SU-DHL-6 (cell line): ENCODE data around the gene A3GALT2.

ENCODE experiments used
- H2AFZ ChIP-seq: fragments of 200-600 bp; sonication (generic); 2 replicates; pipeline ENCODE4 v1.6.1; 2014; ENCODE audit warnings: low read depth, mild to moderate bottlenecking, moderate library complexity, mixed read lengths, antibody characterized with exemption, low read length; ENCODE audit not compliant: severe bottlenecking
- H3F3A ChIP-seq: fragments of 200-600 bp; shearing (Covaris generic); 2 replicates; pipeline ENCODE4 v1.6.0; 2016; ENCODE audit warnings: antibody characterized with exemption, mild to moderate bottlenecking; ENCODE audit not compliant: insufficient read depth
- H3K27ac ChIP-seq: fragments of 200-600 bp; sonication (generic); 2 replicates; pipeline ENCODE4 v1.5.1; 2016; ENCODE audit warnings: low read depth, mild to moderate bottlenecking, low read length, moderate library complexity, mixed read lengths
- H3K27me3 ChIP-seq: fragments of 200-600 bp; sonication (generic), shearing (Covaris generic); 2 replicates; pipeline ENCODE4 v1.6.0; 2014; ENCODE audit warnings: mild to moderate bottlenecking, low read length
- H3K36me3 ChIP-seq: fragments of 200-600 bp; sonication (generic); 2 replicates; pipeline ENCODE4 v1.6.1; 2014; ENCODE audit warnings: mild to moderate bottlenecking, low read length, mixed read lengths
- H3K4me2 ChIP-seq: fragments of 300-600, 200-600 bp; shearing (Covaris generic), sonication (generic); 2 replicates; pipeline ENCODE4 v1.6.0; 2014; ENCODE audit warnings: low read length, low read depth, mild to moderate bottlenecking; ENCODE audit not compliant: poor library complexity, severe bottlenecking
- H3K4me3 ChIP-seq: fragments of 200-600 bp; sonication (generic); 2 replicates; pipeline ENCODE4 v1.5.1; 2014; ENCODE audit warnings: antibody characterized with exemption, low read length, mild to moderate bottlenecking, mixed read lengths; ENCODE audit not compliant: insufficient read depth, poor library complexity, severe bottlenecking
- H3K79me2 ChIP-seq: fragments of 200-600 bp; sonication (generic); 2 replicates; pipeline ENCODE4 v1.6.1; 2014; ENCODE audit warnings: mild to moderate bottlenecking, low read length, moderate library complexity; ENCODE audit not compliant: insufficient read depth
- H3K9ac ChIP-seq: fragments of 200-600 bp; sonication (generic); 2 replicates; pipeline ENCODE4 v1.7.0; 2014; ENCODE audit warnings: mild to moderate bottlenecking, low read length
- H3K9me2 ChIP-seq: fragments of 200-600 bp; sonication (generic); replicated peaks from 2 replicates; pipeline ENCODE4 v1.6.1; 2014; ENCODE audit warnings: low read length; ENCODE audit not compliant: insufficient read depth
- H3K9me3 ChIP-seq: fragments of 200-600 bp; sonication (generic); 2 replicates; pipeline ENCODE4 v1.6.1; 2014; ENCODE audit warnings: low read length, mixed read lengths; ENCODE audit not compliant: insufficient read depth
- H4K20me1 ChIP-seq: fragments of 200-600 bp; sonication (generic); 2 replicates; pipeline ENCODE4 v1.6.1; 2014; ENCODE audit warnings: low read depth, mild to moderate bottlenecking, antibody characterized with exemption, low read length, moderate library complexity, mixed read lengths
- EZH2phosphoT487 ChIP-seq: fragments of 200-600 bp; sonication (generic), shearing (Covaris generic); conservative IDR thresholded peaks from 2 replicates; pipeline ENCODE4 v1.6.1; 2018; ENCODE audit warnings: mild to moderate bottlenecking, antibody characterized with exemption, low read length, moderate library complexity, mixed read lengths
- TF ChIP-seq, protein P1 (sequence below): fragments of 200-600 bp; sonication (generic); IDR thresholded peaks from one replicate; pipeline ENCODE4 v1.5.1; 2017; ENCODE audit warnings: antibody characterized with exemption, mild to moderate bottlenecking, low read length, moderate library complexity; ENCODE audit not compliant: insufficient read depth, poor library complexity, severe bottlenecking

The A3GALT2 gene

DNA sequence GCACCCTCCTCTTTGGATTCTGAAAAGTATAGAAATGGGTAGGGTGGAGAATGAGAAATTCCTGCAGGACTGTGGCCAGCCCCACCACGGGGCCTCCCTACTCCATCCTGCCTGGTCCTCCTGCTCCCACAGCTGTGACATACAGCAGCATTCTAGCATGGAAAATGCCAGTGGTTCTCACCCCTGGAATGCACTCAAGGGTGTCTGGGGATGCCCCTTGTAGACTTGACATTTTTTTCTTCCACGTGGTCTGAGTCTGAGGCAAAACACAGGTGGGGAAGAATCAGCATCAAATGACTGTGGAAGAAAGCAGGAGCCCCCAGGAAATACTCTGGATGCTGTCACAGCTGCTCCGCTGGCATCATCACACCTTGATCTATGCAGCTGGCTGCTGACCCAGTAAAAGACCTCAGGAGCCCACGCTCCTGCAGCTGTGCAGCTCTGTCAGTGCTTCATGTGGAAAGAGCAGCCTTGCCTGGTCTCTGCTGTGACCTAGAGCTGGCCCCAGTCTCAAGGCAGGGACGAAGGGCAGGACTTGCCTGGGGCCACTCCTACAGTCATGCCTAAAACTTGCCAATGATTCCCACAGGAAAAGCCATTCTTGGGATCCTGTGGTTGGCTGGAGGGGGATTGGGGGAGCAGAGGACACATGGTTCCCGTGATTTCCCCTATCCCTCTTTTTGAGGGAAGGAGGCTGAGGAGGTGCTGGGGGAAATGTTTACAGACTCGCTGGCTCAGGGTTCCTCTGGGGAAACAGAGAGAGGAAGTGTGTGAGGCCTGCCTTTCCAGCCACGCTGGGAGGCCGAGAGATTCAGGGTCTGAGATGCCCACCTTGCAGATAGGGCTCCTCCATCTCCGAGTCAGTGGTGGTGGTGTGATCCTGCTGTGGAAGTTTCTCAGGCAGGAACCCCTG, 10.8 kb upstream of the A3GALT2 start:
- Histone ChIP-seq H3K4me2 (no peak overlapping the region), H2AFZ (no peak overlapping the region), H3K36me3 (no peaks in the 10 kb centered on the region), H4K20me1 (no peaks in the 10 kb centered on the region), H3K79me2 (no peaks in the 10 kb centered on the region), H3F3A (no peaks in the 10 kb centered on the region), H3K27ac (no peak overlapping the region), H3K27me3 (no peaks in the 10 kb centered on the region), H3K4me3 (no peak overlapping the region), H3K9me3 (no peaks in the 10 kb centered on the region), H3K9ac (no peak overlapping the region), H3K9me2 (no peaks in the 10 kb centered on the region)
- TF ChIP-seq EZH2phosphoT487 = no peak
- TF ChIP-seq, protein P1, sequence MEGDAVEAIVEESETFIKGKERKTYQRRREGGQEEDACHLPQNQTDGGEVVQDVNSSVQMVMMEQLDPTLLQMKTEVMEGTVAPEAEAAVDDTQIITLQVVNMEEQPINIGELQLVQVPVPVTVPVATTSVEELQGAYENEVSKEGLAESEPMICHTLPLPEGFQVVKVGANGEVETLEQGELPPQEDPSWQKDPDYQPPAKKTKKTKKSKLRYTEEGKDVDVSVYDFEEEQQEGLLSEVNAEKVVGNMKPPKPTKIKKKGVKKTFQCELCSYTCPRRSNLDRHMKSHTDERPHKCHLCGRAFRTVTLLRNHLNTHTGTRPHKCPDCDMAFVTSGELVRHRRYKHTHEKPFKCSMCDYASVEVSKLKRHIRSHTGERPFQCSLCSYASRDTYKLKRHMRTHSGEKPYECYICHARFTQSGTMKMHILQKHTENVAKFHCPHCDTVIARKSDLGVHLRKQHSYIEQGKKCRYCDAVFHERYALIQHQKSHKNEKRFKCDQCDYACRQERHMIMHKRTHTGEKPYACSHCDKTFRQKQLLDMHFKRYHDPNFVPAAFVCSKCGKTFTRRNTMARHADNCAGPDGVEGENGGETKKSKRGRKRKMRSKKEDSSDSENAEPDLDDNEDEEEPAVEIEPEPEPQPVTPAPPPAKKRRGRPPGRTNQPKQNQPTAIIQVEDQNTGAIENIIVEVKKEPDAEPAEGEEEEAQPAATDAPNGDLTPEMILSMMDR = no peak

DNA sequence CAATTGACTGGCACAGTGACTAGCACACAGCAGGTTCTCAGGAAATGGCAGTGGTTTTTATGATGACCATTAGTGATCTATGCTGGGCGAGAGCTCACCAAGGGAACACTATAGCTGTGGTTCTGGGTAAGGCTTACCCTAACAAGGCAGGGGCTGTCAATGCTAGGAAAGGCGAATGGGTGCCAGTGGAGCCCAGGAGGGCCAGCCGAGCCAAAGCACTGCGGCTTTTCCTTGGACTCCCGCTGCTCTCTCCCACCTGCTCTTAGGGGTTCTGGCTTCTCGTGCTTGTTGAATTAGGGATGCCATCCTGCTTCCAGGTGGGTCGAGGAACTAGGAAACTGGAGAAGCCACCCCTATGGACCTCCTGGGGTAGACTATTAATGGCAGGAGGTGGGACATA, 10.0 kb upstream of the A3GALT2 start:
- Histone ChIP-seq H3K36me3 (no peaks in the 10 kb centered on the region), H3K9me3 (no peaks in the 10 kb centered on the region), H3K27me3 (no peaks in the 10 kb centered on the region), H2AFZ (no peak overlapping the region), H3K4me3 (no peak overlapping the region), H3K79me2 (no peaks in the 10 kb centered on the region), H3F3A (no peaks in the 10 kb centered on the region), H3K27ac (no peak overlapping the region), H3K9ac (no peak overlapping the region), H3K9me2 (no peaks in the 10 kb centered on the region), H4K20me1 (no peaks in the 10 kb centered on the region), H3K4me2 (no peak overlapping the region)
- TF ChIP-seq, protein P1 = no peak
- no peak for TF ChIP-seq EZH2phosphoT487

DNA sequence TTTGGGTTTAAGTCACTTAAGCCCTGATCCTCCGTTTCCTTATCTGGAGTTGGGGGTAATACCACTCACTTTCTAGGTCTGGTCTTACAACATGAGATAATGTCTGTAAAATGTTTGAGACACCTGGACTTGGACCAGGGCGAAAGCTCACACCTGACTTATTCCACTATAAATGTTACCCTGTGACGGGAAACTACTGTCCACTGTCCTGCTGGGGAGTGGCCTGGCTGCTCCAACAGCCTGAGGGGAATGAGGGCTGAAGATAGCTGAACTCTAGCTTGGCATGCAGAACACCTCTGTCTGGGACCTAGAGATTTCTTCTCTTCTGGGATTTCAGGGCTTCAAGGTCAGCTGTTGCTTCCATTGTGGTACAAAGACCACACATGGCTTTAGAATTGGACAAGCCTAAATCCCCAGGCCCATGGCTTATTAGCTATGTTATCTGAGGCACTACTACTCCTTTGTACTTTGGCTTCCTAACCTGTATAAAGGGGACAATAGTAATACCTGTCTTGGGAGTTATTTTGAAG, 9.5 kb upstream of the A3GALT2 start:
- Histone ChIP-seq H3K9ac (no peak overlapping the region), H3K9me3 (no peaks in the 10 kb centered on the region), H4K20me1 (no peaks in the 10 kb centered on the region), H3K9me2 (no peaks in the 10 kb centered on the region), H3K27ac (no peak overlapping the region), H3K4me2 (no peak overlapping the region), H3F3A (no peaks in the 10 kb centered on the region), H3K27me3 (no peaks in the 10 kb centered on the region), H2AFZ (no peak overlapping the region), H3K4me3 (no peak overlapping the region), H3K79me2 (no peaks in the 10 kb centered on the region), H3K36me3 (no peaks in the 10 kb centered on the region)
- TF ChIP-seq, protein P1 = no peak
- TF ChIP-seq EZH2phosphoT487 = no peak
